ENCODE data around the gene NRN1L.

The NRN1L gene

GRCh38 chr16:67873435-67874370 is 11.0 kb upstream of the NRN1L start:
- peak overlapping the region; percentile 92 for H3K9ac ChIP-seq (ENCODE audit: low read depth, low read length, poor library complexity, severe bottlenecking)
- peaks cover 53% of the 10 kb centered on the region; the same call in 1 of the 2 replicates for H3K36me3 ChIP-seq (ENCODE audit: insufficient read depth, low read length)
- TF ChIP-seq CTCF (conservative IDR thresholded peaks at IDR 0.05; ENCODE audit: low read length): no peak
- TF ChIP-seq EZH2phosphoT487 (IDR thresholded peaks at IDR 0.05; ENCODE audit: borderline replicate concordance): no peak
- no peaks in the 10 kb centered on the region for H3K9me2 ChIP-seq (replicated peaks; ENCODE audit: low read depth, low read length)
- H3K27me3 ChIP-seq (ENCODE audit: insufficient read depth, low read length, poor library complexity, severe bottlenecking): no peaks in the 10 kb centered on the region
- peaks cover 23% of the 10 kb centered on the region for H3K4me1 ChIP-seq (ENCODE audit: insufficient read depth, low read length, poor library complexity, severe bottlenecking)
- peak overlapping the region; percentile 90 for H2AFZ ChIP-seq (ENCODE audit: low read length)
- peaks cover 35% of the 10 kb centered on the region for H4K20me1 ChIP-seq (ENCODE audit: insufficient read depth, low read length, poor library complexity, severe bottlenecking)
- no peaks in the 10 kb centered on the region for H3K9me3 ChIP-seq (ENCODE audit: insufficient read depth, low read depth, low read length)
- peak overlapping the region; percentile 98 for H3K4me3 ChIP-seq (ENCODE audit: low read length, poor library complexity, severe bottlenecking)
- peak overlapping the region; percentile 91 for H3K4me2 ChIP-seq (ENCODE audit: low read depth, low read length, poor library complexity, severe bottlenecking)
- H3K79me2 ChIP-seq (ENCODE audit: insufficient read depth, low read length): peaks cover 47% of the 10 kb centered on the region
- H3F3A ChIP-seq (ENCODE audit: low read depth): no peaks in the 10 kb centered on the region

DNA sequence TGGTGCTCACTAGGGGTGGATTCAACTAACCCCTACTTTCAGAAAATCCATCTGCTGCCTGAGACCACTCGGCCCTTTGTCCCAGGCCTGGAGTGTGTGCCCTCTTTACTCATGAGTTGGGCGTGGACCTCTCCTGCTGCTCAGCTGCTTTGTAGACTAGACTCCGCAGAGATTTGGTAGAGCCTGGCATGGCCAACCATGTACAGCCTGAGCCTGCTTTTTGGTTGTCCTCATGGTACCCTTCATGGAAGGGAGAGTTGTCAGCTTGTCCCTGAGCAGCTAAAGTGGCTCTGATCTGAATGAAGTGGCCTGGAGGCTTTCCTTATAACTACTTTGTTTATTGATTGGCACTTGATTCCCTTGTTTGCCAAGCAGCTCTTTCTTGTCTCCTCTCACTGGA is 10.3 kb upstream of the NRN1L start:
- no peaks in the 10 kb centered on the region for H3K27me3 ChIP-seq (ENCODE audit: insufficient read depth, low read length, poor library complexity, severe bottlenecking)
- H3K4me1 ChIP-seq (ENCODE audit: insufficient read depth, low read length, poor library complexity, severe bottlenecking): peaks cover 23% of the 10 kb centered on the region
- no peaks in the 10 kb centered on the region for H3K9me3 ChIP-seq (ENCODE audit: insufficient read depth, low read depth, low read length)
- peaks cover 53% of the 10 kb centered on the region; the same call in 1 of the 2 replicates for H3K36me3 ChIP-seq (ENCODE audit: insufficient read depth, low read length)
- H3K79me2 ChIP-seq (ENCODE audit: insufficient read depth, low read length): peaks cover 47% of the 10 kb centered on the region
- peak overlapping the region; percentile 98 for H3K4me3 ChIP-seq (ENCODE audit: low read length, poor library complexity, severe bottlenecking)
- no peaks in the 10 kb centered on the region for H3K9me2 ChIP-seq (replicated peaks; ENCODE audit: low read depth, low read length)
- H2AFZ ChIP-seq (ENCODE audit: low read length): no peak overlapping the region
- peaks cover 35% of the 10 kb centered on the region for H4K20me1 ChIP-seq (ENCODE audit: insufficient read depth, low read length, poor library complexity, severe bottlenecking)
- H3F3A ChIP-seq (ENCODE audit: low read depth): no peaks in the 10 kb centered on the region
- H3K9ac ChIP-seq (ENCODE audit: low read depth, low read length, poor library complexity, severe bottlenecking): peak overlapping the region; percentile 92
- TF ChIP-seq EZH2phosphoT487 (IDR thresholded peaks at IDR 0.05; ENCODE audit: borderline replicate concordance): no peak
- no peak for TF ChIP-seq CTCF (conservative IDR thresholded peaks at IDR 0.05; ENCODE audit: low read length)
- H3K4me2 ChIP-seq (ENCODE audit: low read depth, low read length, poor library complexity, severe bottlenecking): peak overlapping the region; percentile 91

DNA sequence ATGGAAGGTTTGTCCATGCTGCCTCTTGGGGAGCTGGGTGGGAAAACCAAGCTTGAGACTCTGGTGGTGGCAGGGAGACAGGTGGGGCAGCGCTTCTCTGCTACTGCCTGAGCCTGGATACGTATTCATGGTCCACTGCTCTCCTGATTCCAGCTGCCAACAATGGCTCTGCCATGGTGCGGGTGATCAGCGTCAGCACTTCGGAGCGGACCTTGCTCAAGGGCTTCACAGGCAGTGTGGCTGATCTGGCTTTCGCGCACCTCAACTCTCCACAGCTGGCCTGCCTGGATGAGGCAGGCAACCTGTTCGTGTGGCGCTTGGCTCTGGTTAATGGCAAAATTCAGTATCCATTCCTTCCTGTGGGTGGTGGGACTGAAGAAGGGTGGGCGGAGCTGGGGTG is 7.6 kb upstream of the NRN1L start:
- Histone ChIP-seq H3K36me3 (ENCODE audit: insufficient read depth, low read length) (peaks cover 56% of the 10 kb centered on the region; the same call in 1 of the 2 replicates), H3K4me2 (ENCODE audit: low read depth, low read length, poor library complexity, severe bottlenecking) (peak overlapping the region; percentile 91), H4K20me1 (ENCODE audit: insufficient read depth, low read length, poor library complexity, severe bottlenecking) (peaks cover 35% of the 10 kb centered on the region), H3K9ac (ENCODE audit: low read depth, low read length, poor library complexity, severe bottlenecking) (no peak overlapping the region), H3K4me1 (ENCODE audit: insufficient read depth, low read length, poor library complexity, severe bottlenecking) (peaks cover 23% of the 10 kb centered on the region), H3K4me3 (ENCODE audit: low read length, poor library complexity, severe bottlenecking) (no peak overlapping the region), H3K79me2 (ENCODE audit: insufficient read depth, low read length) (peaks cover 47% of the 10 kb centered on the region), H3F3A (ENCODE audit: low read depth) (no peaks in the 10 kb centered on the region), H3K9me2 (replicated peaks; ENCODE audit: low read depth, low read length) (no peaks in the 10 kb centered on the region), H2AFZ (ENCODE audit: low read length) (no peak overlapping the region), H3K27me3 (ENCODE audit: insufficient read depth, low read length, poor library complexity, severe bottlenecking) (no peaks in the 10 kb centered on the region), H3K9me3 (ENCODE audit: insufficient read depth, low read depth, low read length) (no peaks in the 10 kb centered on the region)
- TF ChIP-seq CTCF (conservative IDR thresholded peaks at IDR 0.05; ENCODE audit: low read length): no peak
- TF ChIP-seq EZH2phosphoT487 (IDR thresholded peaks at IDR 0.05; ENCODE audit: borderline replicate concordance): no peak

Data from Loucy (cell line).